Activated naive CD8-positive, alpha-beta T cell treated with anti-CD3 and anti-CD28 coated beads for 36 hours (primary cell): ENCODE data around the gene KERA. TPM values are rescaled to one million over a fixed set of nuclear protein-coding genes. Genes with fewer than 3 reads are reported as not detected.

ENCODE experiments used
- DNase-seq: peaks from one replicate; pipeline ENCODE4 v3.0.0; 2021
- H3K27ac Mint-ChIP-seq: one replicate; pipeline ENCODE4 v1.8.0; 2022; ENCODE audit warnings: mild to moderate bottlenecking, moderate library complexity, mixed read lengths
- H3K27me3 Mint-ChIP-seq: one replicate; pipeline ENCODE4 v1.8.0; 2022; ENCODE audit warnings: mild to moderate bottlenecking, mixed read lengths
- H3K36me3 Mint-ChIP-seq: one replicate; pipeline ENCODE4 v1.8.0; 2021; ENCODE audit warnings: mild to moderate bottlenecking, mixed read lengths
- H3K4me1 Mint-ChIP-seq: one replicate; pipeline ENCODE4 v1.8.0; 2021; ENCODE audit warnings: mixed read lengths
- H3K4me3 Mint-ChIP-seq: one replicate; pipeline ENCODE4 v1.8.0; 2022; ENCODE audit warnings: mild to moderate bottlenecking, moderate library complexity, mixed read lengths
- H3K9me3 Mint-ChIP-seq: one replicate; pipeline ENCODE4 v1.8.0; 2022; ENCODE audit warnings: mixed read lengths
- total RNA-seq, 2 experiments: library from RNA; stranded (reverse); gene quantifications; one replicate each; pipeline ENCODE4 v1.2.3, GENCODE V29; 2021

Gene KERA
- total RNA-seq, 2 experiments from 2014 or later, result not detected

- Mint-ChIP-seq H3K36me3 (no peaks in the 10 kb centered on the region), H3K9me3 (no peaks in the 10 kb centered on the region), H3K4me3 (no peak within 1 kb of the TSS), H3K4me1 (peaks cover 17% of the 10 kb centered on the region), H3K27me3 (peaks cover 8% of the 10 kb centered on the region), H3K27ac (no peak within 1 kb of the TSS)
- no peak for DNase-seq
These were observed 53.0 kb downstream of the KERA start, which contains the start of gene EPYC for GRCh38 chr12:91004872-91005271. Gene EPYC, minus strand, starts transcription at chr12:91004972. Its CDS starts 2,407 bp downstream, at chr12:91002565.

DNA sequence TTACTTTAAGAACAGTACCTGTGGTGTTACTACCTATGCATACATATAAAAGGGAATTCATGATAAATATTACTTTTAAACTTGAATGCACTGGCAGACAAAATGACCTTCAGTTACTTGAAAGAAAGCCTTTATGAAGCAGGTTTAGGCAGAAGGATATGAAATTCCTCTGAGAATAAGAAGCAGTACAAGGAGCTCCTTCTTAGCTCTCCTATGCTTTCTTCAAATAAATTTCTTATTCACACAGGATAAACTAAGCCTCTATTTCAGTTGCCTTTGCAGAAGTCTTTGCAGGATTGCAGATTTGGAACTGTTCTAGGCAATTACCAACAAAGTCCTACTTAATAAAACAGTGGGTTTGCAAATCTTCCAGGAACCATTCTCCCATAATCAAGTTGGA is 54.1 kb downstream of the KERA start:
- Mint-ChIP-seq H3K36me3 (no peaks in the 10 kb centered on the region), H3K9me3 (no peaks in the 10 kb centered on the region), H3K27me3 (peaks cover 4% of the 10 kb centered on the region), H3K4me1 (peaks cover 12% of the 10 kb centered on the region), H3K27ac (no peak overlapping the region), H3K4me3 (no peak overlapping the region)
- no peak for DNase-seq

DNA sequence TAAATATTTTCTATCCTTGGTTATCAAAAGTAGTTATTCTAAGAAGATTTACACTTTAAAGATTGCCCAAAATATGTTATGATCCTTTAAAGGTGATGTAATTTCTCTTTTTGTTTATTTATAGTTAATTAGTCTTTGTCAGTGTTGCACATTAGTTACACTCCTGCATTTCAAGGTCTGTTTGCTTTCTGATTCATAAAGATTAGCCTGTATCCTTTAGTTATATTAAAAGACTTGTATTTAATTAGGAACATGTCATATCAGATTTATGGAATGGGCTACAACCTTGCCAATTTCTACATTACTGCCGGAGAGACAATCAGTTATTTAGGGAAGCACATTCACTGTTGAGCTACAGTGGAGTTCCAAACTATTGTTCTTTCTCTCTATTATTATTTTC is 56.5 kb downstream of the KERA start:
- Mint-ChIP-seq H3K4me1 (no peaks in the 10 kb centered on the region), H3K27me3 (peaks cover 4% of the 10 kb centered on the region), H3K4me3 (no peak overlapping the region), H3K36me3 (no peaks in the 10 kb centered on the region), H3K27ac (no peak overlapping the region), H3K9me3 (no peaks in the 10 kb centered on the region)
- DNase-seq, result no peak

Other genes with a start within 250 kb of the KERA start
- gene CCER1, start 102.8 kb downstream of the KERA start, total RNA-seq, result not detected
- gene EPYC, start 53.1 kb downstream of the KERA start, total RNA-seq, result not detected
- not detected for gene LUM, start 53.5 kb upstream of the KERA start, total RNA-seq
- not detected for gene DCN, start 124.8 kb upstream of the KERA start, total RNA-seq